Panc1 (cell line): ENCODE results near the gene SPEM2. TPM values are rescaled to one million over a fixed set of nuclear protein-coding genes. Genes with fewer than 3 reads are reported as not detected.

ENCODE experiments used
- ATAC-seq: fragments of 200-7000 bp; cut with Tn5 transposase; 2 replicates; pipeline ENCODE4 v1.9.1; 2020; ENCODE audit warnings: mild to moderate bottlenecking, moderate library complexity
- BruUV-seq: library from RNA; stranded (reverse); fragments of 400-500 nt; replicated peaks from 2 replicates; lab custom pipeline; 2021; lab: Mats Ljungman, UMichigan
- CTCF ChIA-PET: fragments of 300-600 bp; sonication (Branson Sonifier 250); formaldehyde crosslinking; loops from one replicate; lab custom pipeline; 2022; ENCODE audit warnings: antibody characterized with exemption; lab: Charles Lee
- POLR2A ChIA-PET: fragments of 300-600 bp; sonication (Branson Sonifier 250); formaldehyde crosslinking; loops from one replicate; lab custom pipeline; 2022; ENCODE audit warnings: antibody characterized with exemption; lab: Charles Lee
- DNase-seq: peaks from one replicate; pipeline ENCODE4 v3.0.0-alpha.2; 2010; ENCODE audit warnings: low read depth, low spot score
- H3K27ac ChIP-seq: 2 replicates; pipeline ENCODE4 v1.5.1; 2011; ENCODE audit warnings: mild to moderate bottlenecking, low read length, inconsistent platforms
- H3K27me3 ChIP-seq: fragments of 200-500 bp; sonication (Bioruptor generic); 2 replicates; pipeline ENCODE4 v1.6.0; 2014; ENCODE audit warnings: low read length, inconsistent platforms; ENCODE audit not compliant: control insufficient read depth, insufficient read depth
- H3K36me3 ChIP-seq: fragments of 200-500 bp; sonication (Bioruptor generic); 2 replicates; pipeline ENCODE4 v1.5.1; 2014; ENCODE audit warnings: inconsistent platforms, mild to moderate bottlenecking, low read length, moderate library complexity; ENCODE audit not compliant: control insufficient read depth, insufficient read depth
- H3K4me1 ChIP-seq: 2 replicates; pipeline ENCODE4 v1.5.1; 2011; ENCODE audit warnings: inconsistent platforms, mild to moderate bottlenecking, low read length, moderate library complexity; ENCODE audit not compliant: control insufficient read depth, insufficient read depth
- H3K4me3 ChIP-seq, 2 experiments: 2 replicates each; pipeline ENCODE4 v1.5.1; 2011 to 2012; ENCODE audit warnings: low read depth in 2 of 2, low read length in 2 of 2, mild to moderate bottlenecking in 2 of 2, inconsistent platforms in 1 of 2, moderate library complexity in 1 of 2
- H3K9me3 ChIP-seq: fragments of 200-500 bp; sonication (Bioruptor generic); 2 replicates; pipeline ENCODE4 v1.5.1; 2014; ENCODE audit warnings: low read depth, mild to moderate bottlenecking, inconsistent platforms, low read length, moderate library complexity; ENCODE audit not compliant: control insufficient read depth, insufficient read depth
- CTCF ChIP-seq: fragments of 450-650 bp; IDR thresholded peaks from 2 replicates; pipeline ENCODE4 v1.5.1; 2017; ENCODE audit warnings: mild to moderate bottlenecking
- POLR2AphosphoS5 ChIP-seq: IDR thresholded peaks from 2 replicates; pipeline ENCODE4 v1.6.1; 2012; ENCODE audit warnings: mild to moderate bottlenecking, low read depth, low read length, moderate library complexity
- REST ChIP-seq, 2 experiments: IDR thresholded peaks; 2 replicates each; pipeline ENCODE4 v1.6.1; 2011 to 2012; ENCODE audit warnings: low read depth in 2 of 2, control low read depth in 1 of 2, low read length in 1 of 2, mild to moderate bottlenecking in 1 of 2, moderate library complexity in 1 of 2; ENCODE audit not compliant: insufficient read depth in 1 of 2
- SIN3A ChIP-seq: IDR thresholded peaks from 2 replicates; pipeline ENCODE4 v1.6.1; 2012; ENCODE audit warnings: low read depth, mild to moderate bottlenecking, low read length, moderate library complexity, borderline replicate concordance; ENCODE audit not compliant: insufficient read depth
- TCF7L2 ChIP-seq: IDR thresholded peaks from 2 replicates; pipeline ENCODE4 v1.6.1; 2011; ENCODE audit warnings: mild to moderate bottlenecking, low read depth, low read length, inconsistent platforms
- in situ Hi-C: cut with HindIII; loops from 2 replicates; pipeline ENCODE4 v1.10.0; 2016; ENCODE audit warnings: low sequenced_read_pairs, low pct_unique_long_range_greater_than_20kb
- intact Hi-C: fragments of 100-400 bp; cut with micrococcal nuclease; formaldehyde crosslinking; loops from one replicate; pipeline ENCODE4 v1.10.0; 2022; ENCODE audit not compliant: unreplicated experiment
- total RNA-seq: library from RNA; stranded (reverse); gene quantifications from one replicate; pipeline ENCODE4 v1.2.1, GENCODE V29; 2021; ENCODE audit not compliant: unreplicated experiment

The SPEM2 gene
- total RNA-seq, 1 experiment from 2014 or later, result not detected

GRCh38 chr17:7466639-7467341 lies 41.4 kb downstream of the SPEM2 start:
- Histone ChIP-seq H3K4me1 (peaks cover 21% of the 10 kb centered on the region), H3K27me3 (no peaks in the 10 kb centered on the region), H3K9me3 (no peaks in the 10 kb centered on the region), H3K4me3 (no peak overlapping the region), H3K27ac (no peak overlapping the region), H3K36me3 (no peaks in the 10 kb centered on the region)
- BruUV-seq, result no TSS peak
- in situ Hi-C loops, result no loop called here
- ATAC-seq (peak; percentile 51), DNase-seq (no peak)
- intact Hi-C loops, result no loop called here
- POLR2A ChIA-PET, result no interaction called here
- CTCF ChIA-PET, result interaction anchor here (0.6 kb wide), 1 partner anchor 18 kb away, joined by 6 read pairs; no protein-coding TSS in a partner anchor
- no peak for TF ChIP-seq TCF7L2
- TF ChIP-seq CTCF, result no peak
- no peak for TF ChIP-seq SIN3A
- no peak for TF ChIP-seq POLR2AphosphoS5
- TF ChIP-seq REST (IDR thresholded peaks at IDR 0.05; ENCODE audit: insufficient read depth in 1 of 2, low read depth in 2 of 2, low read length in 1 of 2), result no peak

DNA sequence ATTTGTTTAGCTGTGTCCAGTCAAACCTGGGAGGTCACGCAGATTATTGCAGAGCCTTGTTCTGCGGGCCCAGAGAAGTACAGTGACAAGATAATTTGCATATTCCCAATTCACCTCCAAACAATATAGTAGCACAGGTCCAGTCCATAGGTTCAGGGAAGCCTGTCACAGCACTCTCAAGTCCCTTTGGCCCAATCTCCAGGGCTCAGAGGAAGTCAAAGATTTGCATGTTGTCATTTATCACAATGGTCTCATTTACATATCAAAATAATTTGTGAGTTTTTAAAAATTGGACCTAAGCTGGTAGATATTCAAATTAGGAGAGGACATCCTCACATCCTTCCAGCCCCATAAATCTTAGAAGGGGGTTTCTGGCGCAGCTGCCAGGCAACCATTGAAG lies 42.1 kb downstream of the SPEM2 start:
- Histone ChIP-seq H3K4me1 (peaks cover 24% of the 10 kb centered on the region), H3K36me3 (no peaks in the 10 kb centered on the region), H3K27me3 (no peaks in the 10 kb centered on the region), H3K27ac (no peak overlapping the region), H3K9me3 (no peaks in the 10 kb centered on the region), H3K4me3 (no peak overlapping the region)
- ATAC-seq (no peak), DNase-seq (no peak)
- intact Hi-C loops, result no loop called here
- BruUV-seq, result no TSS peak
- no peak for TF ChIP-seq TCF7L2
- no peak for TF ChIP-seq CTCF
- in situ Hi-C loops, result no loop called here
- ChIA-PET CTCF (no interaction called here), POLR2A (no interaction called here)
